AG08396 (cell line): ENCODE data around the gene PSKH1.

Source experiments
- DNase-seq: peaks from one replicate; pipeline ENCODE4 v3.0.0; 2012; ENCODE audit warnings: low spot score, mixed read lengths

Gene PSKH1

DNA sequence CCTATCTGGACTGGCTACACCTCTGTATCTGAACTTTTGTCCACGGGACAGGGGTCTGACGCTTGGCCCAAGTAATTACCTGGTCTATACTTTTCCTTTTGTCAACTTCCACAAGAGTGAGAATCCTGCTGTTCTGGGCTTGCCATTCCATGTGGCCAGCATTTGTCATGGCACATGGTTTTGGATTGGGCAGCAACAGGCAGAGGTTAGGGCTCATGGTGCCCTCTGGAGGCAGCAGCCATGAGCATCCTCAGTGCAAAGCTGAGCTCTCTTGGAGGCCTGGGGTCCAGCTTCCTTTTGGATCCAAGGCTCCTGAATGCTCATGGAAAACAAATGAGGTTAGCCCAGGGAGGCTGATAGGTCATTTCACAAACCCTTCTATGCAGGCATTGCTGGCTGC lies 27.7 kb upstream of the PSKH1 start:
- DNase-seq: peak; percentile 62

DNA sequence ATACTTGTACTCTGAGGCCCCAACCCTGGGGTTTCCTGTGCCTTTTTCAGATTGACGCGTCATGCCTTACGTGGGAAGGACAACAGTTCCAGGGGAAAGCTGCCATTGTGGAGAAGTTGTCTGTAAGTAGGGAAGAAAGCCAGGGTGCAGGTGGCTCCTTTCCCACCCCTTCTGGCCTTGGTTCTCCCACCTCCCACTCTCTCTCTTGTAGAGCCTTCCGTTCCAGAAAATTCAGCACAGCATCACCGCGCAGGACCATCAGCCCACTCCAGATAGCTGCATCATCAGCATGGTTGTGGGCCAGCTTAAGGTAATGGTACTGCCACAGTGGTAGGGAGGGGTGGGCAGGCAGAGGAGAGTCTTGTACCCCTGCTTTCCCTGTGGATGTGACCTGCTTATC lies 24.8 kb upstream of the PSKH1 start:
- DNase-seq: no peak

DNA sequence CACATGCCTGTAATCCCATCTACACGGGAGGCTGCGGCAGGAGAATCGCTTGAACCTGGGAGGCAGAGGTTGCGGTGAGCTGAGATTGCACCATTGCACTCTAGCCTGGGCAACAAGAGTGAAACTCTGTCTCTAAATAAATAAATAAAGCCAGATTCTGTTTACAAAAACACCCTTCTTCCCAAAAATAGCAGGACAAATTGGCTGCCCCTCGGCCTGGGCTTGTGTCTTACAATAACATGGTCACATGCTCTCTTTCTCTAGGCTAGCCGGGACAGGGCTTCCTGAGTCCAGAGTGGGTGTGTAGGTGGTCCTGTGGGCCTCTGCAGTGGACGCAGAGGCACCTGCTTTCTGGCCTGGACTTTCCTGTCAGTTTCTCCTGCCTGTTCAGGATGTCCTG lies 23.4 kb upstream of the PSKH1 start:
- no peak for DNase-seq

GRCh38 chr16:67871256-67871655 lies 21.8 kb upstream of the PSKH1 start:
- no peak for DNase-seq

DNA sequence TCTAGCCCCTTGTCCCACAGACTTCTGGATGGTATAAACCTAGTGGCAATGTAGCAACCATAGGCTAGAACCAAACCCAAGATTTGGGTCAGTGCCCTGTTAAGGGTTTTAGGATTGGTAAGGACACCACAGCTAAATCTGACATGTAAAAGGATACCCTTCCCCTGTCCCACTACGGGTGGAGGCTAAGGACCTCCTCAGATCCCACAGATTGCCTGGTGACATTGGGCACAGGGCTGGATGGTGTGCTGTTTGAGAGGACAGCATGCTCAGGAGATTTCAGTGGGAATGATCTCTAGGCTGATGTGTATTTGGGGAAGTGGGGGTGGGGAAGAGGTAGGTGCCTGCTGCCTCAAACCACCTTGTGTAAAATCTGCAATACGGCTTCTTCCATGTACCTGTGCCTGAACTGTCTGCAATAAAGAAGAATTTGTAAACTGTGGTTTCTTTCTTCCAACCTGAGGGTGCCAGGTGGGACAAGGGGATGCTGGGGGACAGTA lies 20.9 kb upstream of the PSKH1 start:
- no peak for DNase-seq

DNA sequence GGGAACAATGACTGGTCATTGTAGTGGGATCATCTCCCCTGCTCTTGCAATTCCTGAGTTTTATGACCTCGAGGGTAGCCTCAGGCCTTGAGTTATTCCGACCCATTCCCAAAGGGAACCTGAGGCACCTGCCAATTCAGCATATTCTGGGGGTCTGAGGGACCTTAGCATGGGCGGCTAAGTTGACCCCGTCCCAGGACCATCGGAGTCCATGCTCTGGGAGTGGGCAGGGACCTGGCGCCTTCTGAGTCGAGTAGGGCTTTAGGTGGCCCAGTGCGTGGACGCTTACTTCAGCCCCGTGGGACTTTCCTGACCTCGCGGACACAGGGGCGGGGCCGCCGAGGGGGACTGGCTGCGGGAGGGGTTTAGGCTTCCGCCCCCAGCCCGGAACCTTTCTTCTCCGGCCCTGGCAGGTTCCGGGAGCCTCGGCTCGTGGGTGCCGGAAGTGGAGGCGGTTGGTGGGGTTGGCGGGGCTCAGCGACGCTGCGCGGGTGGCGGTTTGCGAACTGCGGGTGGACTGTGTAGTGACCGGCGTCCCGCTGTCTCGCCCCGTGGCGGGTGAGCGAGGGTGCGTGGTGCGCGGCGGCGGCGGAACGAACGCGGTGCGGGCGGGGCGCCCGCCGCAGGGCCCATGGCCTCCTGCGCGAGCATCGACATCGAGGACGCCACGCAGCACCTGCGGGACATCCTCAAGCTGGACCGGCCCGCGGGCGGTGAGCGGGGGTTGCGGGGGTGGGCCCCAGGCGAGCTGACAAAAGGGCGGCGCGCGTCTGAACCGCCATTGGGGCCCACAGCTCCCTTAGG lies 20.2 kb upstream of the PSKH1 start, which contains the start of gene EDC4:
Gene EDC4, plus strand, starts transcription at position 422 of the 804 bp plus-strand sequence. Its CDS starts 210 bp downstream, at position 632.
- peak; percentile 93 for DNase-seq

- DNase-seq: peak; percentile 39
Observed at GRCh38 chr16:67873435-67874370, 19.4 kb upstream of the PSKH1 start.

- no peak for DNase-seq
Observed at GRCh38 chr16:67874372-67874771, 18.7 kb upstream of the PSKH1 start.

GRCh38 chr16:67877064-67877463 lies 16.0 kb upstream of the PSKH1 start:
- DNase-seq: no peak

DNA sequence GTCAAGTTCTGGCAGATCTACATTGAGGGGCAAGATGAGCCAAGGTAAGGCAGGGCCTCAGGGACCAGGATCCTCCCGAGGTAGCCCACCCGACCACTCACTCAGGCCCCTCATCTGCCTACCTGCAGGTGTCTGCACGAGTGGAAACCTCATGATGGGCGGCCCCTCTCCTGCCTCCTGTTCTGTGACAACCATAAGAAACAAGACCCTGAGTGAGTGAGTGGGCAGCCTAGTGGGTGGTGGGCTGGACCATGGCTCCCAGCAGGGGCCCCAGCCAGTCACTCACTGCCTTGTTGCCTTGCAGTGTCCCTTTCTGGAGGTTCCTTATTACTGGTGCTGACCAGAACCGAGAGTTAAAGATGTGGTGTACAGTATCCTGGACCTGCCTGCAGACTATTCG lies 14.8 kb upstream of the PSKH1 start:
- no peak for DNase-seq

- DNase-seq: no peak
Observed at GRCh38 chr16:67878846-67879245, 14.2 kb upstream of the PSKH1 start.

GRCh38 chr16:67879462-67879861 lies 13.6 kb upstream of the PSKH1 start:
- no peak for DNase-seq

DNA sequence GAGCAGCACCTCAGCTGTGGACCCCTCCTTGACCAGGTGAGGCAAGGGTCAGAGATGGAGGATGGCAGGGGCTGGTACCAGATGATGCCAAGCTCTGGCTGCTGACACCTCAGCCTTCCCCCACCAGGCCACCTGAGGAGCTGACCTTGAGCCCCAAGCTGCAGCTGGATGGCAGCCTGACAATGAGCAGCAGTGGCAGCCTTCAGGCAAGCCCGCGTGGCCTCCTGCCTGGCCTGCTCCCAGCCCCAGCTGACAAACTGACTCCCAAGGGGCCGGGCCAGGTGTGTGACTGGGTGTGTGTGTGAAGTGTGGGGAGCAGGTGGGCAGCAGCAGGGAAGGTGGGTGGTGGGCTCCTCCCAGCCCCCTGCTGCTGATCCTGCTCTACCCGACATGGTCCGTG lies 13.1 kb upstream of the PSKH1 start:
- DNase-seq: no peak

DNA sequence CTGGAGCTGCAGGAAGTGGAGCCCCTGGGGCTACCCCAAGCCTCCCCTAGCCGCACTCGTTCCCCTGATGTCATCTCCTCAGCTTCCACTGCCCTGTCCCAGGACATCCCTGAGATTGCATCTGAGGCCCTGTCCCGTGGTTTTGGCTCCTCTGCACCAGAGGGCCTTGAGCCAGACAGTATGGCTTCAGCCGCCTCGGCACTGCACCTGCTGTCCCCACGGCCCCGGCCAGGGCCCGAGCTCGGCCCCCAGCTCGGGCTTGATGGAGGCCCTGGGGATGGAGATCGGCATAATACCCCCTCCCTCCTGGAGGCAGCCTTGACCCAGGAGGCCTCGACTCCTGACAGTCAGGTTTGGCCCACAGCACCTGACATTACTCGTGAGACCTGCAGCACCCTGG lies 12.5 kb upstream of the PSKH1 start:
- DNase-seq: no peak

GRCh38 chr16:67881621-67882161 lies 11.4 kb upstream of the PSKH1 start:
- DNase-seq: no peak

DNA sequence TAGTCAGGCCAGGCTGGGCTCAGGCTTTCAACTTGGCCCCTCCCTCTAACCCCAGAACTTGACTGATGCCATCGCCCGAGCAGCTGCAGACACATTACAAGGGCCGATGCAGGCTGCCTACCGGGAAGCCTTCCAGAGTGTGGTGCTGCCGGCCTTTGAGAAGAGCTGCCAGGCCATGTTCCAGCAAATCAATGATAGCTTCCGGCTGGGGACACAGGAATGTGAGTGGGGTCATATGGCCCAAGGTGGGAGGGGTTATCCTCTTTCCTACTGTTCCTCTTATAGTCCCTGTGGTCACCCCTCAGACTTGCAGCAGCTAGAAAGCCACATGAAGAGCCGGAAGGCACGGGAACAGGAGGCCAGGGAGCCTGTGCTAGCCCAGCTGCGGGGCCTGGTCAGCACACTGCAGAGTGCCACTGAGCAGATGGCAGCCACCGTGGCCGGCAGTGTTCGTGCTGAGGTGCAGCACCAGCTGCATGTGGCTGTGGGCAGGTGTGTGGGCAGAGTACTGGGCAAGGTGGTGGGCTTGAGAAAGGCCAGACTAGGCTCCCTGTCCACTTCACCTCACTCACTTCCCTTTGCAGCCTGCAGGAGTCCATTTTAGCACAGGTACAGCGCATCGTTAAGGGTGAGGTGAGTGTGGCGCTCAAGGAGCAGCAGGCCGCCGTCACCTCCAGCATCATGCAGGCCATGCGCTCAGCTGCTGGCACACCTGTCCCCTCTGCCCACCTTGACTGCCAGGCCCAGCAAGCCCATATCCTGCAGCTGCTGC lies 10.5 kb upstream of the PSKH1 start:
- peak; percentile 32 for DNase-seq

- DNase-seq: no peak
Observed at GRCh38 chr16:67883146-67883871, 9.7 kb upstream of the PSKH1 start.

DNA sequence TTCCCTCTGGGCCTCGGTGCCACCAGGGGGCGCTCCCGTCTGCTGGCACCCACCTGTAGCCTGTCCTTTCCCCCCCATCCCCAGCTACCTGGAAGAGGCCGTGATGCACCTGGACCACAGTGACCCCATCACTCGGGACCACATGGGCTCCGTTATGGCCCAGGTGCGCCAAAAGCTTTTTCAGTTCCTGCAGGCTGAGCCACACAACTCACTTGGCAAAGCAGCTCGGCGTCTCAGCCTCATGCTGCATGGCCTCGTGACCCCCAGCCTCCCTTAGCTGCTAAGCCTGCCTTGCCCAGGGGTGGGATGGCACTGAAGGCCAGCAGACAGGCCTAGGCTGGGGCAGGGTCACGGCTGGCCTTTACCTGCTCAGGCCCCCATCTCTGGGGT lies 9.2 kb upstream of the PSKH1 start:
- DNase-seq: peak; percentile 81

GRCh38 chr16:67884684-67885083 lies 8.4 kb upstream of the PSKH1 start, which contains the start of gene NRN1L:
Gene NRN1L, plus strand, starts transcription at chr16:67884885. Its CDS starts 19 bp downstream, at chr16:67884904.
- DNase-seq: peak; percentile 98

GRCh38 chr16:67885545-67885944 lies 7.5 kb upstream of the PSKH1 start:
- no peak for DNase-seq

DNA sequence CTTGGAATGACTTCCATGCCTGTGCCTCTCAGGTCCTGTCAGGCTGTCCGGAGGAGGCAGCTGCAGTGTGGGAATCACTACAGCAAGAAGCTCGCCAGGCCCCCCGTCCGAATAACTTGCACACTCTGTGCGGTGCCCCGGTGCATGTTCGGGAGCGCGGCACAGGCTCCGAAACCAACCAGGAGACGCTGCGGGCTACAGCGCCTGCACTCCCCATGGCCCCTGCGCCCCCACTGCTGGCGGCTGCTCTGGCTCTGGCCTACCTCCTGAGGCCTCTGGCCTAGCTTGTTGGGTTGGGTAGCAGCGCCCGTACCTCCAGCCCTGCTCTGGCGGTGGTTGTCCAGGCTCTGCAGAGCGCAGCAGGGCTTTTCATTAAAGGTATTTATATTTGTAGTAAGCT lies 7.1 kb upstream of the PSKH1 start:
- no peak for DNase-seq
